SH-SY5Y (cell line): ENCODE data around the gene HLA-DQB1.

Experiments
- GATA2 ChIP-seq: IDR thresholded peaks from 2 replicates; pipeline ENCODE4 v1.6.1; 2011; ENCODE audit warnings: mild to moderate bottlenecking, low read depth, low read length
- GATA3 ChIP-seq: IDR thresholded peaks from 2 replicates; pipeline ENCODE4 v1.6.1; 2011; ENCODE audit warnings: low read depth, mild to moderate bottlenecking, low read length, moderate library complexity

HLA-DQB1 gene

DNA sequence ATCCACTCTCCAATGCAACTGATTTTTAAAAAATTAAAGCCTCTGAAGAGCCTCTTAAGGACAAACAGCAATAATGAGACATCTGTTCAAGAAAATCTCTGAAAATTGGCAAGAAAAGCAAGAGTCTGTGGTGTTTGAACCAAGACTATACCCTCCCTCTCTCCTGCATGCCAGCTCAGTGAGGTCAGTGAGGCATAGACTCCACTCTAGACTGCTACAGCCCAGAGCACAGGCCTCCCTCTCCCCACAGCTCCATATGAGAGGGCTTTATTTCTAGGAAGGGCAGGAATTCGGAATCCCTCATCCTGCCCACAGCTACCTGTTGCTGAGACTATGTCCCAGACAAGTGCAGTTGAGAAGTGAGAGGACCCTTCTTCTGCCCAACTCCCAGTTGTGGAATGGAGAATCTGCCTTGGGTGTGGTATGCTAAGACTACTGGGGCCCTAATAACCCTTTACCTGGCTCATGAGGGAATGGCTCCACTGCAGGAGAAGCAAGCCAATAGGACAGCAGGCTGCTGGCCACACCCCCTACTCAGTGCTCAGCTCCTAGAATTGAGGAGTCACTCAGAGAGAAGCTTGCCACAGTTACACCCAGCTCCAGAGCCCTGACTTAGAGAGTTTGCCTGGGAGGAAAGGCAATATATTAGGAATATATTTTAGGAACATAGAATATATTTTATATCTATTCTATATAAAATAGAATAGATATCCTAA, 51.9 kb downstream of the HLA-DQB1 start:
- TF ChIP-seq GATA2 (no peak), GATA3 (no peak)

DNA sequence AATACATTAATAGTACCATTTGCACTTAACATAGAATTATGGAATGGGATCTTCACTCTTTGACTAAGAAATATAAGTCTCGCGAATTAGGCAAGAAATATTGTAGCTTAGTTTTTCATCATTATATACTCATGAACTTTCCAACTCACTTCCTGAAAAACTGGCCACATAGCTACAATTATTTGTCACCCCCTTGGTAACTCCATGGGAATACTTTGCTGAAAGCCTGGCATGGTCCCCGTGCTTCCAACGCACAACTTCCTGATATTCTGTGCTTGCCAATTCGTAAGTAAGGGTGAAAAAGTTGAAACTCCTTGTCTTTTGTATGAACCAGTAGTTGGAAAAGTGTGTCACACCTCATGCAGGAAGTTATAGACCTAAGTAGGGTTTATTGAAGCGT, 53.0 kb downstream of the HLA-DQB1 start:
- TF ChIP-seq GATA2 (no peak), GATA3 (no peak)

DNA sequence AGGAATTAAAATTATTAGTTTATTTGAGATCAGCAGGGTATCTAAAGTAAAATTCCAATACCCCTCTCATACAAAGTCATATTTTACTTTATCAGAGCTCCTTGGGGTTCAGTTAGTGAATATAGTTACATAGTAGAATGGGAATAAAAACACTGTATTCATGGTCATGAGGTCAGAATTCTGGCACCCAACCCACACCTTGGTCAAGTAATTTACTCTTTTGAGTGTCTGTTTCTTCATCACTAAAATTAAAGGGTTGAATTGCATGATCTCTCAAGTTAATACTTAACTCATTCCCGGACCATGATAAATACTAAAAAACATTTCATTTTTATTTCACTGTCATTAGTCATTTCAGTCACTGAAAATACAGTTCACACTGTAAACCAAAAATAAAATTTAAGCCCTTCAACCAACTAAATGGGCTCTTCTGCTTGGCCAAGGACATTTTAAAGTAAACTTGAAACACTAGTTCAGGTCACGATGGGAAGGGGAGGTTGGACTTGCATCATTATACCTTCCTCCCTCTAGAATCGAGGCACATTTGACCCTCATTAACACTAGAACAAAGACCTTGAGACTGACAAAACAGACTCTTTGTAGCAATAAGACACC, 55.7 kb downstream of the HLA-DQB1 start:
- no peak for TF ChIP-seq GATA3
- TF ChIP-seq GATA2: no peak

DNA sequence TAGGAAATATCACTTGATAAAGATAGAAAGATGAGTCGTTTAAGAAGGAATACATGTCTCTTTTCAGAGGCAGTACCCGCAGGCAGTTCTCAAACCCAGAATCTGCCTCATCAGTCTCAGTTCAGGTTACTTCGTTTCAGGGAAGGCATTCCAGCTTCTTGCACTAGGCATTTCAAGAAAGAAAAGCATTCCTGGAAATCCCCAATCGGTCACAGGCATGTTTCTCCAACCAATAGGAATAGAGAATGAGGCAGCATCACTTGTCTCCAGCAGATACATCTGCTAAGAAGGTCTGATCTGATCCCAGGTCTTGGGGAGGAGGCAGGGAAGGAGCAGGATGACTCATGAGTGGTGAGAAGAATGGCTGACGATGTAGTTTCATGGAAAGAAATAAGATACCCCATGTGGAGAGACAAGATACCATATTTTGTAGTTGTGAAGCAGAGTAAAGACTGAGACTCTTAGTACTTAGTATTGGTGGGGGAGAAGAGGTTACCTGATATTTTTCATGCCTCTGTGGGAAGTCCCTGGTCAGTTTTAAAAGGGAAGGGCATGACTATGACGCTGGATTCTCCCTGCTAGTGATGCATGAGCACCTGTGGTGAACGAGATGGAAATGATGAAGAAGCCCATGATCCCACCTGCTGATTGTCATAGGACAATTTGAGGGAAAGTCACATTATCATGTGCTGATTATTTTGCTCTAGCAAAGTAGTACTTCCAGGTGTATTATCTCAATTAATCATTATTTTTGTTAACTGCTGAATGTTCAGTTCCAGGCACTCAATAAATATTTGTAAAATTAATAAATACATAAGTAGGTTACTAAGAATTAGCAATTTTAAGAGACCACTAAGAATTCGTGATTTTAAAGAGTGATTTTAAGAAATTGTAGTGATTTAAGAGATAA, 56.5 kb downstream of the HLA-DQB1 start:
- no peak for TF ChIP-seq GATA2
- no peak for TF ChIP-seq GATA3
